Peyer's patch (tissue), 4 donors: Measurements from ENCODE around the gene CBX2. TPM values are rescaled to one million over a fixed set of nuclear protein-coding genes. Genes with fewer than 3 reads are reported as not detected.

Source experiments
- DNase-seq, 3 donors: peaks; one replicate each; pipeline ENCODE4 v3.0.0-alpha.2; 2017 to 2019
- H3K27ac ChIP-seq, 4 donors: fragments of 200-600 bp; sonication (generic); one replicate each; pipeline ENCODE4 v1.5.1; 2016 to 2019
- H3K27me3 ChIP-seq, 2 donors: fragments of 200-600 bp; sonication (generic); one replicate each; pipeline ENCODE4 v1.5.1; 2019
- H3K36me3 ChIP-seq, 3 donors: fragments of 200-600 bp; sonication (generic); one replicate each; pipeline ENCODE4 v1.5.1; 2016 to 2019
- H3K4me1 ChIP-seq, 4 donors: fragments of 200-600 bp; sonication (generic); one replicate each; pipeline ENCODE4 v1.5.1; 2016 to 2019
- H3K4me3 ChIP-seq, 4 donors: fragments of 200-600 bp; sonication (generic); 1 replicate in 3 of 4; 2 replicates in 1 of 4; pipeline ENCODE4 v1.5.1; 2016 to 2019; ENCODE audit warnings: mild to moderate bottlenecking in 1 of 4
- H3K9me3 ChIP-seq, 4 donors: fragments of 200-600 bp; sonication (generic); one replicate each; pipeline ENCODE4 v1.5.1; 2016 to 2019; ENCODE audit warnings: mild to moderate bottlenecking in 1 of 4
- CTCF ChIP-seq, 6 experiments: fragments of 450-650 bp in 4 of 6; fragments of 200-600 bp in 2 of 6; sonication (generic) in 1 of 6; IDR thresholded peaks; one replicate each; pipeline ENCODE4 v1.5.1; 2017 to 2019; ENCODE audit warnings: antibody characterized with exemption in 6 of 6, mild to moderate bottlenecking in 3 of 6, moderate library complexity in 1 of 6
- POLR2A ChIP-seq, 2 donors: fragments of 450-650 bp; IDR thresholded peaks; one replicate each; pipeline ENCODE4 v1.5.1; 2017; ENCODE audit warnings: antibody characterized with exemption in 2 of 2, mild to moderate bottlenecking in 2 of 2, moderate library complexity in 2 of 2
- total RNA-seq, 4 donors: library from RNA; depleted of rRNA; stranded (reverse); fragments of >200 nt; gene quantifications; one replicate each; pipeline ENCODE4 v1.1.0, GENCODE V29; 2016

The CBX2 gene
- total RNA-seq, 4 donors from 2014 or later: 0.18 to 0.85 (median 0.81) TPM

GRCh38 chr17:79737046-79737921, 40.7 kb upstream of the CBX2 start:
- DNase-seq: no peak
- H3K4me3 ChIP-seq: no peak overlapping the region
- peaks cover 0 to 24% (median 6%) of the 10 kb centered on the region in 4 donors for H3K4me1 ChIP-seq
- no peaks in the 10 kb centered on the region for H3K27me3 ChIP-seq
- H3K9me3 ChIP-seq: no peaks in the 10 kb centered on the region
- no peaks in the 10 kb centered on the region for H3K36me3 ChIP-seq
- no peak overlapping the region for H3K27ac ChIP-seq
- TF ChIP-seq POLR2A (IDR thresholded peaks at IDR 0.05): no peak
- TF ChIP-seq CTCF (IDR thresholded peaks at IDR 0.05): no peak

GRCh38 chr17:79737922-79738578, 39.9 kb upstream of the CBX2 start:
- Histone ChIP-seq H3K36me3 (no peaks in the 10 kb centered on the region), H3K9me3 (no peaks in the 10 kb centered on the region), H3K4me3 (no peak overlapping the region), H3K27ac (no peak overlapping the region), H3K4me1 (peaks cover 0 to 21% (median 6%) of the 10 kb centered on the region in 4 donors), H3K27me3 (no peaks in the 10 kb centered on the region)
- no peak for DNase-seq
- no peak for TF ChIP-seq CTCF (IDR thresholded peaks at IDR 0.05)
- no peak for TF ChIP-seq POLR2A (IDR thresholded peaks at IDR 0.05)

- no peak overlapping the region for H3K4me3 ChIP-seq
- DNase-seq: no peak
These were observed 39.3 kb upstream of the CBX2 start for GRCh38 chr17:79738643-79739042.

GRCh38 chr17:79739148-79740062, 38.5 kb upstream of the CBX2 start:
- DNase-seq: no peak
- Histone ChIP-seq H3K36me3 (no peaks in the 10 kb centered on the region), H3K9me3 (no peaks in the 10 kb centered on the region), H3K27me3 (no peaks in the 10 kb centered on the region), H3K4me1 (peaks cover 0 to 14% (median 6%) of the 10 kb centered on the region in 4 donors), H3K4me3 (no peak overlapping the region), H3K27ac (no peak overlapping the region)
- TF ChIP-seq POLR2A (IDR thresholded peaks at IDR 0.05) (no peak), CTCF (IDR thresholded peaks at IDR 0.05) (no peak)

More at GRCh38 chr17:79738643-79739042, 39.3 kb upstream of the CBX2 start:
- Histone ChIP-seq H3K9me3 (no peaks in the 10 kb centered on the region), H3K36me3 (no peaks in the 10 kb centered on the region), H3K27me3 (no peaks in the 10 kb centered on the region), H3K4me1 (peaks cover 0 to 15% (median 6%) of the 10 kb centered on the region in 4 donors), H3K27ac (no peak overlapping the region)
- TF ChIP-seq POLR2A (IDR thresholded peaks at IDR 0.05) (no peak), CTCF (IDR thresholded peaks at IDR 0.05) (no peak)

GRCh38 chr17:79740413-79740812, 37.5 kb upstream of the CBX2 start:
- peaks cover 0 to 14% (median 6%) of the 10 kb centered on the region in 4 donors for H3K4me1 ChIP-seq
- no peak overlapping the region for H3K27ac ChIP-seq
- H3K9me3 ChIP-seq: no peaks in the 10 kb centered on the region
- H3K4me3 ChIP-seq: no peak overlapping the region
- H3K36me3 ChIP-seq: no peaks in the 10 kb centered on the region
- no peak for DNase-seq
- no peaks in the 10 kb centered on the region for H3K27me3 ChIP-seq
- no peak for TF ChIP-seq CTCF (IDR thresholded peaks at IDR 0.05)
- TF ChIP-seq POLR2A (IDR thresholded peaks at IDR 0.05): no peak
